Loucy (cell line): Measurements from ENCODE around the gene CNTNAP4.

Experiments
- CTCF ChIP-seq: fragments of 200-600 bp; sonication (generic); conservative IDR thresholded peaks from 2 replicates; pipeline ENCODE4 v1.5.1; 2014; ENCODE audit warnings: mild to moderate bottlenecking, antibody characterized with exemption, low read length
- EZH2phosphoT487 ChIP-seq: fragments of 200-600 bp; IDR thresholded peaks from 2 replicates; pipeline ENCODE4 v1.6.1; 2018; ENCODE audit warnings: antibody characterized with exemption, mild to moderate bottlenecking, moderate library complexity, borderline replicate concordance

GRCh38 chr16:76351441-76351840 lies 74.2 kb downstream of the CNTNAP4 start:
- no peak for TF ChIP-seq CTCF
- no peak for TF ChIP-seq EZH2phosphoT487
